AG04449 (cell line): ENCODE measurements around the gene MINDY4.

Source experiments
- CTCF ChIA-PET: fragments of 350-600 bp; formaldehyde crosslinking; extraction: SDS; loops from one replicate; lab custom pipeline; 2021; ENCODE audit warnings: antibody characterized with exemption; lab: Yijun Ruan, JAX
- POLR2A ChIA-PET: fragments of 400-600, 350-600 bp; formaldehyde crosslinking; extraction: SDS; loops from one replicate; lab custom pipeline; 2020; ENCODE audit warnings: antibody characterized with exemption, inconsistent platforms; lab: Yijun Ruan, JAX
- DNase-seq: peaks from one replicate; pipeline ENCODE4 v3.0.0-alpha.2; 2010; ENCODE audit warnings: low read depth, low spot score
- H3K4me3 ChIP-seq: 2 replicates; pipeline ENCODE4 v1.5.1; 2011; ENCODE audit warnings: low read depth, mild to moderate bottlenecking, control low read depth, low read length
- CTCF ChIP-seq: IDR thresholded peaks from one replicate; pipeline ENCODE4 v1.5.1; 2011; ENCODE audit warnings: mild to moderate bottlenecking, moderate library complexity, low read length, control low read depth, inconsistent platforms; ENCODE audit not compliant: insufficient read depth; ENCODE audit errors: missing control alignments

The MINDY4 gene

GRCh38 chr7:30727061-30727945, 43.9 kb upstream of the MINDY4 start:
- no peak for TF ChIP-seq CTCF
- DNase-seq, result no peak
- no peak overlapping the region for H3K4me3 ChIP-seq
- ChIA-PET POLR2A (no interaction called here), CTCF (interaction anchor here (0.7 to 0.8 kb wide), 3 partner anchors 11 to 14 kb away, joined by 3 read pairs; no protein-coding TSS in a partner anchor)

- no peak for TF ChIP-seq CTCF
- DNase-seq, result no peak
- ChIA-PET POLR2A (no interaction called here), CTCF (interaction anchor here (4.3 kb wide), 1 partner anchor 11 kb away, joined by 43 read pairs; no protein-coding TSS in a partner anchor)
- H3K4me3 ChIP-seq, result no peak overlapping the region
Measured at GRCh38 chr7:30728591-30729100, 42.6 kb upstream of the MINDY4 start.

- TF ChIP-seq CTCF, result no peak
- no peak overlapping the region for H3K4me3 ChIP-seq
- DNase-seq, result no peak
- CTCF ChIA-PET, result interaction anchor here (1.1 to 4.3 kb wide), 2 partner anchors 10 to 13 kb away, joined by 4 to 43 read pairs; no protein-coding TSS in a partner anchor
- POLR2A ChIA-PET, result no interaction called here
Measured at GRCh38 chr7:30729642-30730041, 41.6 kb upstream of the MINDY4 start.

GRCh38 chr7:30730097-30730496, 41.1 kb upstream of the MINDY4 start:
- no peak overlapping the region for H3K4me3 ChIP-seq
- ChIA-PET POLR2A (no interaction called here), CTCF (interaction anchor here (1.1 to 4.3 kb wide), 2 partner anchors 10 to 12 kb away, joined by 4 to 43 read pairs; no protein-coding TSS in a partner anchor)
- TF ChIP-seq CTCF, result no peak
- no peak for DNase-seq

- H3K4me3 ChIP-seq, result no peak overlapping the region
- CTCF ChIA-PET, result interaction anchor here (4.3 kb wide), 1 partner anchor 9 kb away, joined by 43 read pairs; no protein-coding TSS in a partner anchor
- POLR2A ChIA-PET, result no interaction called here
- no peak for TF ChIP-seq CTCF
- no peak for DNase-seq
Measured at GRCh38 chr7:30730996-30731395, 40.2 kb upstream of the MINDY4 start.

- no peak overlapping the region for H3K4me3 ChIP-seq
- no peak for TF ChIP-seq CTCF
- ChIA-PET POLR2A (no interaction called here), CTCF (interaction anchor here (4.3 kb wide), 1 partner anchor 8 kb away, joined by 43 read pairs; no protein-coding TSS in a partner anchor)
- DNase-seq, result no peak
Measured at GRCh38 chr7:30731581-30731980, 39.6 kb upstream of the MINDY4 start.
